ENCODE data around the gene SFTPD.

GRCh38 chr10:79929409-79929904, 19.4 kb downstream of the SFTPD start:
- TF ChIP-seq TAF1 (IDR thresholded peaks at IDR 0.05; ENCODE audit: low read depth, low read length): no peak
- no peak for TF ChIP-seq POLR2A (IDR thresholded peaks at IDR 0.05; ENCODE audit: control extremely low read depth in 1 of 2, low read depth in 2 of 2, low read length in 2 of 2)
